Measurements from ENCODE around the gene SLC16A8.
"Not testable (repeated sequence)": the region's sequence is repeated elsewhere in the genome, so short reads cannot be mapped to it uniquely, and the experiment has no call there.

The SLC16A8 gene

DNA sequence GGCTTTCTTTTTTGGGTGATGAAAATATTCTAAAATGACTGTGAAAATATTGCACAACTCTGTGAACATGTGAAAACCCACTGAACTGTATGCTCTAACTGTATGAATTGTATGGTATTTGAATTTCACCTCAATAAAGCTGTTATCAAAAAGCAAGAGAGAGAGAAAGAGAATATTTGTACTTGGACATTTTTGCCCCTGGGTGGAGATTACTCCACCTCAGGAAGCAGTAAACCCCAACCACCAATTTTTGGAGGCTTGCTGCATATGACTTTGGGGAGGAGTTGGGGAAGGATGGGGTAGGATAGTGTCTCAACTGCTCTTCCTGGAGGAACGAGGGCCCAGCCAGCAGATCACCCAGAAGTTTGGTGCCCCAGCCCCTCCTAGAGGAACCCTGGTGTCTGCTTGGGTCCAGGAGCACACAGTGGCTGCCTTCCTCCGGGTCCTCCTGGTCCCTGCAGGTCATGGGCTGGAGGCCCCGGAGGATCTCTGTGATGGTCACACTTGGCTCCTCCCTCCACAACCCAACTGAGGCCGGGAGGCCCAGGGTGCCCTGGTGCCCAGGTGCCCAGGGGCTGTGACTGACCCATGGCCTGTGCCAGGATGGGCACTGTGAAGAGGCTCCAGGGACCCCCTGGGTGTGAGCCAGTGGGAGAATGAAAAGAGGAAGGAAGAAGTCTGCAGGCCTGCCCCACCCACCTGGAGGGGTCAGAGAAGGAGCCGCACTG, 42.1 kb downstream of the SLC16A8 start:
- Histone ChIP-seq H3K9ac (ENCODE audit: low read depth, low read length) (no peak overlapping the region), H3K9me3 (ENCODE audit: control insufficient read depth, insufficient read depth, low read length) (no peaks in the 10 kb centered on the region), H3K36me3 (ENCODE audit: insufficient read depth, low read length) (no peaks in the 10 kb centered on the region), H3K4me1 (ENCODE audit: insufficient read depth, low read length) (no peaks in the 10 kb centered on the region)

DNA sequence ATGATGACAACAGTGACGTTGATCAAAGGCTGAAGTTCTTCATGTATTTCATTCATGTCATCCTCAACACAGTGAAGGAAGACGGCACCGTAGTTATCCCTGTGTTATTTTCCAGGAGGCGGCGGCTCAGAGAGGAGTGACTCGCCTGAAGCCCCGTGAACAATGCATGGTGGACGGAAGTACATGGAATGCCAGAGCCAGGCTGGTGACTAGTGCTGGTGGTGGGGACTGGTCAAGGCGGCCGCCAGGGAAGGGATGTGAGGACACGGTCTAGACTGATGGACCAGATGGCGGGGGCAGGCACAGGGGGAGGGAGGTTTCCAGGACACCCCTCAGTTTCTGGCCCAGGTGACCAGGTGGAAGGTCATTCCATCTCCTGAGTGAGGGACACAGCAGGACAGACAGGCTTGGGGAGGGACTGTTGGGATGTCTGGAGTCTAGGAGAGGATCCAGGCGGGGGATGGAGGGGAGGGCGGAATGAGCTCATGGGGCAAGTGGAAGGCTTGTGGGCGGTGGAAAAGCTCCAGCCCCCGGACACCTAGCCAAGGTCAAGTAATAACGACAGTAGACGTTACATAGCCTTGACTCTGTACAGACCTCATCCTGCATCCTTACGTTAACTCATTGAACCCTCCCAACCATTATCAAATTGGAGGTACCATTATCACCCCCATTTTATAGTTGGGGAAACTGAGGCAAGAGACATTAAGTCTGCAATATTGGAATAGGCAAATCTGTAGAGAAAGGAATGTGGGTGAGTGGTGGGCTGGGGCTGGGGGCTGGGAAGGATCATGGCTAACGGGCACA, 42.8 kb downstream of the SLC16A8 start:
- no peaks in the 10 kb centered on the region for H3K9me3 ChIP-seq (ENCODE audit: control insufficient read depth, insufficient read depth, low read length)
- no peak overlapping the region for H3K9ac ChIP-seq (ENCODE audit: low read depth, low read length)

DNA sequence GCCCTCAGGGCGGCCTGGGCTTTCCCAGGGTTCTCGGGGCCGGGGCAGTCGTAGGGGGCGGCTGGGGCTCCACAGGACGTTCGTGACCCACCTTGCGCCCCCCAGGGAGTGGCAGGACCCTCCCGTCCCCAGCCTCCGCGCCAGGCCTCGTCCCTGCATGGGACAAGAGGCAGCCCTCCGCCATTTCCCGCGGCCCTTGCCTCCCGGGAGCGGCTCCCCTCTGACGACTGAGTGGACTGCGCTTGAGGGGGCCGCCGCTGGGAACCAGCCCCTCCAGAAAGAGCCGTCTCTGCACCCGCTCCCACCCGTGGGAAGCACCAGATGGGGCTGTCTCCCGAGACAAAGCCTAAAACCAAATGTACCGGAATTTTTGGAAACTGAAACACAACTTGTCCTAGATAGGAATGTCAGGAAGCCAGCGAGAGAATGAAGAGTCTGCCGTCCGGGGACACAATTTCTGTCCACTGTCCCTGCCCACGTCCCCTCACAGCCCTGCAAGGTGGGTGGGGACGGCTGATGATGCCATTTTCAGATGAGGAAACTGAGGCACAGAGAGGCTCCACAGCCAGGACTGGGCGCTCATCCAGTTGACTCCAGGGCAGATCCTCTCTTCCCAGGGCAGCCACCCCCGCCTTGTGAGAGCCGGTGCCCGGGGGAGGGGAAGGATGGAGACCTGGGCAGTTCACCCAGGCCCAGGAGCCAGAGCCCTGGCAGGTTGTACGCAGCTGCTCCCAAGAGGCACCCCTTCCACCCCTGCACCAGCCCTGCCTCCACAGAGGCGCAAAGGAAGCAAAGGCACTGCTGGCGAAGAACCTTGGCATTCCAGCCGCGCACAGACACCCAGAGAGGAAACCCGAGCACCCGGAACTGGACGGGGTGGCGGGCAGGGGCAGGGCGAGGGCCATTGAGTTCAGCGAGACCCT, 44.8 kb downstream of the SLC16A8 start:
- Histone ChIP-seq H3K4me1 (ENCODE audit: insufficient read depth, low read length) (peaks cover 6% of the 10 kb centered on the region), H3K9me3 (ENCODE audit: control insufficient read depth, insufficient read depth, low read length) (no peaks in the 10 kb centered on the region), H3K9ac (ENCODE audit: low read depth, low read length) (no peak overlapping the region), H3K36me3 (ENCODE audit: insufficient read depth, low read length) (no peaks in the 10 kb centered on the region)

More for the DNA sequence above, 42.8 kb downstream of the SLC16A8 start:
- no peaks in the 10 kb centered on the region for H3K4me1 ChIP-seq (ENCODE audit: insufficient read depth, low read length)
- H3K36me3 ChIP-seq (ENCODE audit: insufficient read depth, low read length), result no peaks in the 10 kb centered on the region

DNA sequence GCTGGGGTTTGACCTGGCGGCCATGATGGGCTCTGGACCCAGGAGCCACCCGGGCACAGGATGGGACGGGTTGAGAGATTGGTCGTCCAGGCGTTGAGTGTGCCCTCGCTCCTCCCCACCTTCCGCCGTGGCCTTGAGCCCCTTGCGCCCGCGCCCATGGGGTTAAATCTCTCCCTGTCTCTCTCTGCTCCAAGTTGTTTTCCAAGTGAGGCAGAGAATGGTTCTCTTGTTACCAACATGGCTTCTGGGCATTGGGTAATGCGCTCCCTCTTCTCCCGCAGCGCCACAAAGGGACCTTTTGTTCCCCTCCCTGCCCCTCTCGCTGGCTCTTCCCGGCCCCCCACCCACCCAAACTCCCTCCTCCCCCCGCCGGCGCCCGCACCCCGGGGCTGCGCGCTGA, 45.6 kb downstream of the SLC16A8 start:
- H3K9ac ChIP-seq (ENCODE audit: low read depth, low read length), result no peak overlapping the region
- no peaks in the 10 kb centered on the region for H3K9me3 ChIP-seq (ENCODE audit: control insufficient read depth, insufficient read depth, low read length)
- no peaks in the 10 kb centered on the region for H3K36me3 ChIP-seq (ENCODE audit: insufficient read depth, low read length)
- H3K4me1 ChIP-seq (ENCODE audit: insufficient read depth, low read length), result peaks cover 14% of the 10 kb centered on the region

DNA sequence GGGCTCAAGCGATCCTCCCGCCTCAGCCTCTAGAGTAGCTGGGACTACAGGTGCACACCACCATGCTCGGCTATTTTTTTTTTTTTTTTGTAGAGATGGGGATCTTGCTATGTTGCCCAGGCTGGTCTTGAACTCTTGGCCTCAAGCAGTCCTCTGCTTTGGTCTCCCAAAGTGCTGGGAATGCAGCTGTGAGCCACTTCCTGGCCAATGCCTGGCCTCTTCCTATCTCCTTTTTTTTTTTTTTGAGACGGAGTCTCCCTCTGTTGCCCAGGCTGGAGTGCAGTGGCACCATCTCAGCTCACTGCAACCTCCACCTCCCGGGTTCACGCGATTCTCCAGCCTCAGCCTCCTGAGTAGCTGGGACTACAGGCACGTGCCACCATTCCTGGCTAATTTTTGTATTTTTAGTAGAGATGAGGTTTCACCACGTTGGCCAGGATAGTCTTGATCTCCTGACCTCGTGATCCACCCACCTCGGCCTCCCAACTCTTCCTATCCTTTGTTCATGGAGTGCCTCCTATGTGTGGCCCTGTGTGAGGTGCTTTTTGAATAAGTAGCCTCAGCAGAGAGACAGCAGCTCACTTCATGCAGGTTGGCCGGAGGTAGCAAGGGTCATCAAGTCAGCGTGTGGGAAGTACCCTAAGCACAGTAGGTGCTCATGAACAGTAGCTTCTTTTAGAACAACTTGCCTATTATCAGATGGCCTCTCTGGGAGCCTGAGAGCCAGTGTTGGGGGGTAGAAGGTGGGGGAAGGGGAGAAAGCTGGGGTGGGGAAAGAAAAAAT, 46.4 kb downstream of the SLC16A8 start:
- not testable (repeated sequence) for H3K36me3 ChIP-seq (ENCODE audit: insufficient read depth, low read length); H3K9ac ChIP-seq (ENCODE audit: low read depth, low read length); H3K9me3 ChIP-seq (ENCODE audit: control insufficient read depth, insufficient read depth, low read length)
- peaks cover 17% of the 10 kb centered on the region for H3K4me1 ChIP-seq (ENCODE audit: insufficient read depth, low read length)

DNA sequence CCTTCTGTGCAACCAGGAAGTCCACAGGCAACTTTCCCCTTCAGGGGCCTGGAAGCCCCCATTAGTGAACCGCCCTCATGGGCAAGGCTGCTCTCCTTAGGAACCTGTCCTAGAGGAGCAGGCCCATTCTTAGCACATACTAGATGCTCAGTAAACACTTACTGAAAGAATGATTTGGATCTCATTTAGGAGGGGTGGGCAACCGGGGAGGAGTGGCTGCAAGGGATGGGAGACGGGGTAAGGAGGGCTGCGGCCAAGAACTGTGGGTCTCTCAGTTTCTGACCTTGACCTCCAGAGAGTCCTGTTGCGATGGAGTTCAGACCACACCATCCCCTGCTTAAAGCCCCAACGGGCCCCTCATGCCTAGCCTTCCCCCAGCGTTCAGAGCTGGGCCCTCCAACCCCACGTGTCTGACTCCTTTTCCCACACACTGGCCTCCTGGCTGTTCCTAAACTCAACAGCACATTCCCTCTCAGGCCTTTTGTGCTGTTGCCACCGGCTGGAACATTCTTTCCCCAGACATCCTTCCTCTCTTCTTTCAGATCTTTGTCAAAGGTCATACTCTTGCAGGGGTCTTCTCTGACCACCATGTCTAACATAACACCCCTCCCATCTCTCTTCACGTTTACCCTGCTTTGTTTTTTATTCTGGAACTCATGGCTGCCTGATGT, 47.5 kb downstream of the SLC16A8 start:
- H3K9me3 ChIP-seq (ENCODE audit: control insufficient read depth, insufficient read depth, low read length), result no peaks in the 10 kb centered on the region
- no peaks in the 10 kb centered on the region for H3K36me3 ChIP-seq (ENCODE audit: insufficient read depth, low read length)
- H3K9ac ChIP-seq (ENCODE audit: low read depth, low read length), result no peak overlapping the region
- H3K4me1 ChIP-seq (ENCODE audit: insufficient read depth, low read length), result peaks cover 17% of the 10 kb centered on the region

DNA sequence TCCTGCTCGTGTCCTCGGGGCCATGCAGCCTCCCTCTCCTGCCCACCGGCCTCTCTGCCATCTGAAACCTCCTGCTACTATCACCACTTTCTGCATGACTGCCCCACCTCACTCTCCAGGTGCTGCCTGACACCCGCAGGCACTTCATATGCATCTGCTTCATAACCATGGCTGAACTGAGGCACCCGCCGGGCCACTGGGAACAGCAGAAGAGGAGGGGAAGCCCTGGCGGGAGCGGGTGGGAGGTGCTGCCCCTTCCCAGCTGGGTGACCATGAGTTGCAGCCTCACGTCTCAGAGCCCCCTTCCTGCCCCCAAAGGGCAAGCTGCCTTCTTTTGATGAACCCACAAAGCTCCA, 48.5 kb downstream of the SLC16A8 start:
- Histone ChIP-seq H3K9me3 (ENCODE audit: control insufficient read depth, insufficient read depth, low read length) (no peaks in the 10 kb centered on the region), H3K9ac (ENCODE audit: low read depth, low read length) (no peak overlapping the region), H3K36me3 (ENCODE audit: insufficient read depth, low read length) (no peaks in the 10 kb centered on the region), H3K4me1 (ENCODE audit: insufficient read depth, low read length) (peaks cover 21% of the 10 kb centered on the region)

DNA sequence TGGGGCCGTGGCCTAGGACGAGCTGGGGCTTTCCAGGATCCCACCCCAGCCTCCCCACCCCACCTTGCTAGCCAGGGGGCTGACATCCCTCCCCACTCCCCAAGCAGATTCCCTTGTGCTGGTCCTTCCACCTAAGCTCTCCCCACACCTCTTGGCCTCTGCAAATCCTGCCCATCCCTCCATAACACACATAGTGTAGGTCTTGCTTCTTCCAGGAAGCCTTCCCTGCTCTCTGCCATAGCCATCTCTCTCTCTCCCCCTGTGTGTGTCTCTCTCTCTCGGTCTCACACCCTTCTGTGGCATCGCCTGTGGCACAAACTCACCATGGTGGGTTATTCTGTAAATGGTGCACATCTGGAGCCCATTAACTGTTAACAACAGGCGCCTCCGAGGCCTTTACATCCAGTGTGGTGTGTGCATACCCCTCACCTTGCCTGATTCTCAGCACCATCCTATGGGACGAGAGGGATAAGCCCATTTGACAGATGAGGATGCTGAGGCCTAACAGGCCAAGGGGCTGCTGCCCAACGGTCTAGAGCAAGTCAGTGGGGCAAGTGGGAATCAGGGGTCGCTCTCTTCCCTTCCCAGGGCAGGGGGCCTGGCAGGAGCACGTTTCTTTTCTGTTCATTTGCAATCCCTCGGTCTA, 49.0 kb downstream of the SLC16A8 start:
- no peaks in the 10 kb centered on the region for H3K9me3 ChIP-seq (ENCODE audit: control insufficient read depth, insufficient read depth, low read length)
- H3K9ac ChIP-seq (ENCODE audit: low read depth, low read length), result no peak overlapping the region
- peaks cover 21% of the 10 kb centered on the region for H3K4me1 ChIP-seq (ENCODE audit: insufficient read depth, low read length)

DNA sequence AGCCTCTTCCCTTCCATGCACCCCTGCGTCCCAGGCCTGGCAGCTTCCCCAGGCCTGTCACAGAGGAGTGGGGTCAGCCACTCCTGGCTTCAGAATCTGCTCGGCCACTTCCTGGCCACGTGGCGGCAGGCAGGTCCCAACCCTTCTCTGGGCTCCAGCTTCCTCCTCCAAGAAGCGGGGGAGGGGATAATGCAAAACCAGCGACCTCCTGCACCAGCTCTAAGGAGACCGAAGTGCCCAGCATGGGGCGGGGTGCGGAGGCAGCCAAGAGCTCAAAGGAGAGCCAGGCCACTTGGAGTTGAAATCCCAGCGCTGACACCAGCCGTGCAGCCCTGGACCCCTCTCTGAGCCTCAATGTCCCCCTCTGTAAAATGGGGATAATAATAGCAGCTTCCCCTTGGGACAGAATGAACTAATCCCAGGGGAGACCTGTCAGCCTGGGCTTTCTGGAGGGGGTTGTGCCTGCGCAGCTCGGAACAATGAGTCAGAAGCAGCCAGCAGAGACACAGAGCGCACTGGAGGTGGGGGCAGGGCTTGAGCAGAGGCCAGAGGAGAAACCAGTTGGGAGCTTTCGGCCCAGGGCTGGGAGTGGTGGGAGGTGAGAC, 49.6 kb downstream of the SLC16A8 start:
- H3K36me3 ChIP-seq (ENCODE audit: insufficient read depth, low read length), result no peaks in the 10 kb centered on the region
- H3K9ac ChIP-seq (ENCODE audit: low read depth, low read length), result no peak overlapping the region
- peaks cover 21% of the 10 kb centered on the region for H3K4me1 ChIP-seq (ENCODE audit: insufficient read depth, low read length)
- no peaks in the 10 kb centered on the region for H3K9me3 ChIP-seq (ENCODE audit: control insufficient read depth, insufficient read depth, low read length)

More for the DNA sequence above, 49.0 kb downstream of the SLC16A8 start:
- no peaks in the 10 kb centered on the region for H3K36me3 ChIP-seq (ENCODE audit: insufficient read depth, low read length)

DNA sequence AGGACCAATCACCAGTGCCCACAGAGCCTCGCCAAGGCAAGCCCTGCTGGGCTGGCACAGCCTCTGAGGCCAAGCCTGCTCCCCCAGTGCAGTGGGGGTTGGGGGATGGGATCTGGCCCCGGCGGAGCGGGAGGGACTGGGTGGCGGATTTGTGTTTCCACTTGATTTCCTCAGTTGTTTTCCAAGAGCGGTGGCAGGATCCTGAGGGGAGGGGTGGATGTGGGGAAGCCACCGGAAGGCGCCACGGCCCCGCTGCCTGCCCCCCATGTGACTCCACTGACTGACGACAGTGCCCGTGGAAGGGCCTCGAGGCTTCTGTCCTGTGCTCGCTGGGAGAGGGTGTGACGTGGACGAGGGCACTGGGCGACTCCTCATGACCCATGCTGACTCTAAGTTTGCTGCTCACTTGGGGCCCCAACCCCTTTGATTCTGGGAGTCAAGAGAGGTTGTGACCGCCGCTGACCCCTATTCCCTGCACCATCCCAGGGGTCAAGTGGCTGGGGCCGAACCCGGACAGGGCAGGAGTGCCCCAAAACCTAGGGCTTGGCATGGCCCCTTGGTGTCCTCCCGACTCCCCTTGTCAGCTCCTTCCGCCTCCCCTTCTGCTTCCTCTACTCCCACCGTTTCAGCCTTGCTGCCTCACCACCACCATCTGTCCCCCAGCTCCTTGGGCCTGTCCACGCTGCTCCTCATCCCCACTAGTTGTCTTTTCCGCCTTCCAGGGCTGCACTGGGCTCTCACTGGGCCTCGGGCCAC, 50.3 kb downstream of the SLC16A8 start:
- Histone ChIP-seq H3K4me1 (ENCODE audit: insufficient read depth, low read length) (peaks cover 21% of the 10 kb centered on the region), H3K36me3 (ENCODE audit: insufficient read depth, low read length) (no peaks in the 10 kb centered on the region), H3K9ac (ENCODE audit: low read depth, low read length) (no peak overlapping the region), H3K9me3 (ENCODE audit: control insufficient read depth, insufficient read depth, low read length) (no peaks in the 10 kb centered on the region)

DNA sequence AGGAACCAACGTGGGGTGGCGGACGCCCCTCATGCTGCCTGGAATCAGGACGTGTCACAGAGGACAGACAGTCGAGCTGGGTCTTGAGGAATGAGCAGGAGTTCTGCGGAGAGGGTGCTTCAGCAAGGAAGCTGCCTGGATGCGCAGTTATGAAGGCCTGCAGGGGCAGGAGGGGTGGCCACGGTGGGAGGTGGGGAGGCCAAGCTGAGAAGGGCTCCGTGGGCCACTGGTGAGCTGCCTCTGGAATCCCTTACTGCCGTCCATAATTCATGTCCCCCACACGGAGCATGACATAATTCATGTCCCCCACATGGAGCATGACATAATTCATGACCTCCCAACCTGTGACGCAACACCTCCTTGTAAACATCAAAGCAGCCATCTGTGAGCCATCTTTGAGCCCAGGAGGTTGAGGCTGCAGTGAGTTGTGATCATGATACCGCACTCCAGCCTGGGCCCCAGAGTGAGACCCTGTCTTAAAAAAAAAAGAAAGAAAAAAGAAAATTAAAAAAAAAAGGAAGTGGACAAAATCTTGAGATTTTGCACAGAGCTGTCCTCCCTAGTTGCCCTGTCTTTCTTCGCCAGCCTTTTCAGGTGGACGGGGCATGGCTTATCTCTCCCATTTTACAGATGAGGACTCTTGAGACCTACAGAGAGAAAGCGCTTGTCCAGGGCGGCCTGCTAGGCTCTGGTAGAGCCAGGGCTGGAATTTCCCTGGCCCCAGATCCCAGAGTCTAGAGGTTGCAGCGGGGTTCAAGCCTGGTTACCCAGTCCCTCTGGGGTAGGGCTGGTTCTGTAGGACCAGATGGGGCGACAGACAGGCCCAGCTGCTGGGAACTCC, 51.1 kb downstream of the SLC16A8 start:
- peaks cover 21% of the 10 kb centered on the region for H3K4me1 ChIP-seq (ENCODE audit: insufficient read depth, low read length)
- no peak overlapping the region for H3K9ac ChIP-seq (ENCODE audit: low read depth, low read length)
- no peaks in the 10 kb centered on the region for H3K9me3 ChIP-seq (ENCODE audit: control insufficient read depth, insufficient read depth, low read length)
- no peaks in the 10 kb centered on the region for H3K36me3 ChIP-seq (ENCODE audit: insufficient read depth, low read length)

DNA sequence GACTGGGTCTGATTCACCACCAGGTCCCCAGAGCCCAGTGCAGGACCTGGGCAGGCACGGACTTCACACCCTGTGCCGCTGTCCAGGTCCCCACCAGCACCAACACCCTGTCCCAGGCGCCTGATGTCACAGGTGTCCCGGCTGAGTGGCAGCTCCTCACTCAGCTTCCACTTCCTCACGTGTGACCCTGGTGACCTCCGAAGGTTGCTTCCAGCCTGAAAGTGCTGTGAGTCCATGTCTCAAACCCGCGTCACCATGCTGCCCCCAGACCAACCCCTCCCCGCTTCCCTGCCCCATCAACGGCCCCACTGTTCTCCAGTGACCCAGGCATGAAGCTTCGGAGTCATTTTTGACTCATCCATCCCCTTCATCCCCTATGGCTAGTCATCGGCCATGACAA, 52.5 kb downstream of the SLC16A8 start:
- H3K4me1 ChIP-seq (ENCODE audit: insufficient read depth, low read length), result peaks cover 21% of the 10 kb centered on the region
- H3K9ac ChIP-seq (ENCODE audit: low read depth, low read length), result no peak overlapping the region
- no peaks in the 10 kb centered on the region for H3K9me3 ChIP-seq (ENCODE audit: control insufficient read depth, insufficient read depth, low read length)
- no peaks in the 10 kb centered on the region for H3K36me3 ChIP-seq (ENCODE audit: insufficient read depth, low read length)
